DND-41 (cell line): Measurements from ENCODE around the gene CACNA1F.

Experiments used
- ATAC-seq: fragments of 200-7000 bp; cut with Tn5 transposase; 3 replicates; pipeline ENCODE4 v1.9.1; 2021; ENCODE audit warnings: low read depth; ENCODE audit not compliant: insufficient read depth
- DNase-seq: peaks from one replicate; pipeline ENCODE4 v3.0.0-alpha.2; 2020
- H2AFZ ChIP-seq: 2 replicates; pipeline ENCODE4 v1.6.0; 2012; ENCODE audit warnings: low read depth, low read length
- H3K27ac ChIP-seq: 2 replicates; pipeline ENCODE4 v1.5.1; 2012; ENCODE audit warnings: low read length, inconsistent platforms
- H3K27me3 ChIP-seq: fragments of 200-600 bp; sonication (generic); 2 replicates; pipeline ENCODE4 v1.6.0; 2012; ENCODE audit warnings: low read length, mild to moderate bottlenecking, inconsistent platforms; ENCODE audit not compliant: insufficient read depth, poor library complexity
- H3K36me3 ChIP-seq: 2 replicates; pipeline ENCODE4 v1.5.1; 2012; ENCODE audit warnings: low read length, inconsistent platforms; ENCODE audit not compliant: insufficient read depth
- H3K4me1 ChIP-seq: 2 replicates; pipeline ENCODE4 v1.5.1; 2012; ENCODE audit warnings: mild to moderate bottlenecking, low read length; ENCODE audit not compliant: insufficient read depth
- H3K4me2 ChIP-seq: 2 replicates; pipeline ENCODE4 v1.6.0; 2012; ENCODE audit warnings: mild to moderate bottlenecking, moderate library complexity, low read length, inconsistent platforms; ENCODE audit not compliant: insufficient read depth
- H3K4me3 ChIP-seq, 2 experiments: fragments of 200-600 bp in 1 of 2; shearing (Covaris generic) in 1 of 2; 2 replicates each; pipeline ENCODE4 v1.5.1; 2012 to 2016; ENCODE audit warnings: inconsistent platforms in 2 of 2, low read length in 2 of 2, mild to moderate bottlenecking in 2 of 2, low read depth in 1 of 2, moderate library complexity in 1 of 2
- H3K79me2 ChIP-seq: 2 replicates; pipeline ENCODE4 v1.6.0; 2012; ENCODE audit warnings: low read length, inconsistent platforms; ENCODE audit not compliant: insufficient read depth
- H3K9ac ChIP-seq: 2 replicates; pipeline ENCODE4 v1.6.0; 2012; ENCODE audit warnings: low read depth, mild to moderate bottlenecking, inconsistent platforms, low read length, moderate library complexity
- H3K9me3 ChIP-seq: 2 replicates; pipeline ENCODE4 v1.5.1; 2012; ENCODE audit warnings: low read length, moderate library complexity, mild to moderate bottlenecking, inconsistent platforms; ENCODE audit not compliant: insufficient read depth, severe bottlenecking
- H4K20me1 ChIP-seq: 2 replicates; pipeline ENCODE4 v1.6.0; 2012; ENCODE audit warnings: low read length; ENCODE audit not compliant: insufficient read depth
- EZH2 ChIP-seq: IDR thresholded peaks from 3 replicates; pipeline ENCODE4 v1.6.1; 2012; ENCODE audit warnings: borderline replicate concordance, low read depth, mild to moderate bottlenecking, moderate library complexity, low read length, inconsistent platforms; ENCODE audit not compliant: severe bottlenecking
- TF ChIP-seq, protein P1 (sequence below): IDR thresholded peaks from 2 replicates; pipeline ENCODE4 v1.5.1; 2012; ENCODE audit warnings: borderline replicate concordance, low read length, moderate library complexity, mild to moderate bottlenecking; ENCODE audit not compliant: poor library complexity, severe bottlenecking; ENCODE audit errors: extremely low read depth

The CACNA1F gene

GRCh38 chrX:49209434-49210251, 23.5 kb downstream of the CACNA1F start:
- Histone ChIP-seq H3K4me3 (no peak overlapping the region), H3K79me2 (no peaks in the 10 kb centered on the region), H3K36me3 (no peaks in the 10 kb centered on the region), H3K9me3 (no peaks in the 10 kb centered on the region), H3K4me1 (no peaks in the 10 kb centered on the region), H3K27ac (no peak overlapping the region), H4K20me1 (no peaks in the 10 kb centered on the region), H3K27me3 (no peaks in the 10 kb centered on the region), H3K9ac (no peak overlapping the region), H3K4me2 (no peak overlapping the region), H2AFZ (no peak overlapping the region)
- TF ChIP-seq, protein P1, sequence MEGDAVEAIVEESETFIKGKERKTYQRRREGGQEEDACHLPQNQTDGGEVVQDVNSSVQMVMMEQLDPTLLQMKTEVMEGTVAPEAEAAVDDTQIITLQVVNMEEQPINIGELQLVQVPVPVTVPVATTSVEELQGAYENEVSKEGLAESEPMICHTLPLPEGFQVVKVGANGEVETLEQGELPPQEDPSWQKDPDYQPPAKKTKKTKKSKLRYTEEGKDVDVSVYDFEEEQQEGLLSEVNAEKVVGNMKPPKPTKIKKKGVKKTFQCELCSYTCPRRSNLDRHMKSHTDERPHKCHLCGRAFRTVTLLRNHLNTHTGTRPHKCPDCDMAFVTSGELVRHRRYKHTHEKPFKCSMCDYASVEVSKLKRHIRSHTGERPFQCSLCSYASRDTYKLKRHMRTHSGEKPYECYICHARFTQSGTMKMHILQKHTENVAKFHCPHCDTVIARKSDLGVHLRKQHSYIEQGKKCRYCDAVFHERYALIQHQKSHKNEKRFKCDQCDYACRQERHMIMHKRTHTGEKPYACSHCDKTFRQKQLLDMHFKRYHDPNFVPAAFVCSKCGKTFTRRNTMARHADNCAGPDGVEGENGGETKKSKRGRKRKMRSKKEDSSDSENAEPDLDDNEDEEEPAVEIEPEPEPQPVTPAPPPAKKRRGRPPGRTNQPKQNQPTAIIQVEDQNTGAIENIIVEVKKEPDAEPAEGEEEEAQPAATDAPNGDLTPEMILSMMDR: no peak
- no peak for TF ChIP-seq EZH2
- ATAC-seq (peak; percentile 54; the same call in 2 of the 3 replicates), DNase-seq (peak; percentile 31)

DNA sequence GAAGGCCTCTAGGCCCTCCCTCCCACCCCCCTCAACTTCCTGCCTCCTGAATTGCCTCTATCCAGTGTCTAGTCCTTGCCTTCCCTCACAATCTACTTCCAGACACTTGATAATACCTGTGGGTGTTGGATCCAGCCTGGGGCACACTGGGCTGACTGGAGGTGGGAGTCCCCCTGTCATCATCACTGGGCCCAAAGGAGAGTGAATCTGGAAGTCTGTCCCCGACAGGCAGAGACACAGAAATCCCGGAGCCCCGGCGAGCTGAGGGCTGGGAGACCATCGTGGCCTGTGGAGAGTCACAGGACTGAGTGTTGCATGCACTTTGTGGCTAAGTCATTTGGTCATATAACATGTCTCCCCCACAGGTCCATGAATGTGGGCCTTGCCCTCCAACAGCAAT, 24.7 kb downstream of the CACNA1F start:
- no peak overlapping the region for H3K4me3 ChIP-seq
- DNase-seq: no peak
- no peaks in the 10 kb centered on the region for H4K20me1 ChIP-seq
- no peak for TF ChIP-seq EZH2
- TF ChIP-seq, protein P1: no peak
- H3K4me2 ChIP-seq: no peak overlapping the region
- no peak for ATAC-seq
- no peaks in the 10 kb centered on the region for H3K4me1 ChIP-seq
- H3K36me3 ChIP-seq: no peaks in the 10 kb centered on the region
- H3K9ac ChIP-seq: no peak overlapping the region
- no peak overlapping the region for H2AFZ ChIP-seq
- no peaks in the 10 kb centered on the region for H3K9me3 ChIP-seq
- H3K27me3 ChIP-seq: no peaks in the 10 kb centered on the region
- no peak overlapping the region for H3K27ac ChIP-seq
- no peaks in the 10 kb centered on the region for H3K79me2 ChIP-seq

- no peak for DNase-seq
Measured at GRCh38 chrX:49206543-49206942, 26.6 kb downstream of the CACNA1F start.

More at GRCh38 chrX:49206543-49206942, 26.6 kb downstream of the CACNA1F start:
- Histone ChIP-seq H3K4me2 (no peak overlapping the region), H3K27me3 (no peaks in the 10 kb centered on the region), H3K27ac (no peak overlapping the region), H3K9me3 (no peaks in the 10 kb centered on the region), H3K36me3 (no peaks in the 10 kb centered on the region), H2AFZ (no peak overlapping the region), H3K79me2 (no peaks in the 10 kb centered on the region), H3K9ac (no peak overlapping the region), H3K4me3 (no peak overlapping the region), H4K20me1 (no peaks in the 10 kb centered on the region), H3K4me1 (no peaks in the 10 kb centered on the region)
- ATAC-seq: no peak
- no peak for TF ChIP-seq EZH2
- TF ChIP-seq, protein P1: no peak
